Common myeloid progenitor, CD34-positive (primary cell): ENCODE results near the gene PSD.
A peak's percentile ranks its signal among the peaks of the same experiment; 100 is the strongest.
"Not testable (repeated sequence)": the region's sequence is repeated elsewhere in the genome, so short reads cannot be mapped to it uniquely, and the experiment has no call there.

Experiments
- CTCF ChIA-PET: fragments of 350-600 bp; sonication (Branson Sonifier 250); formaldehyde crosslinking; loops from one replicate; lab custom pipeline; 2021; ENCODE audit warnings: antibody characterized with exemption; lab: Charles Lee
- POLR2A ChIA-PET: fragments of 350-600 bp; sonication (Branson Sonifier 250); formaldehyde crosslinking; loops from one replicate; lab custom pipeline; 2021; ENCODE audit warnings: antibody characterized with exemption; lab: Charles Lee
- DNase-seq, 3 donors: peaks; one replicate each; pipeline versions ENCODE4 v3.0.0 to v3.0.0-alpha.2; 2013
- H3K27ac ChIP-seq, 2 experiments: 1 replicate in 1 of 2; 2 replicates in 1 of 2; pipeline ENCODE4 v1.7.0; 2013; ENCODE audit warnings: inconsistent platforms in 2 of 2, low read length in 2 of 2, mild to moderate bottlenecking in 2 of 2, low read depth in 1 of 2, moderate library complexity in 1 of 2; ENCODE audit not compliant: severe bottlenecking in 2 of 2, insufficient read depth in 1 of 2, poor library complexity in 1 of 2
- H3K27me3 ChIP-seq, 5 experiments: replicated peaks in 2 of 5; 1 replicate in 3 of 5; 2 replicates in 2 of 5; pipeline versions ENCODE4 v1.6.1 to v1.7.0; 2013; ENCODE audit warnings: low read length in 4 of 5, mild to moderate bottlenecking in 2 of 5, moderate library complexity in 2 of 5, inconsistent platforms in 1 of 5; ENCODE audit not compliant: insufficient read depth in 5 of 5, control insufficient read depth in 4 of 5
- H3K36me3 ChIP-seq, 4 experiments: 1 replicate in 2 of 4; 2 replicates in 2 of 4; pipeline versions ENCODE4 v1.6.1 to v1.7.0; 2013; ENCODE audit warnings: low read length in 3 of 4, control low read depth in 1 of 4, mild to moderate bottlenecking in 1 of 4; ENCODE audit not compliant: control insufficient read depth in 4 of 4, insufficient read depth in 4 of 4
- H3K4me1 ChIP-seq, 4 experiments: 1 replicate in 3 of 4; 2 replicates in 1 of 4; pipeline versions ENCODE4 v1.6.1 to v1.7.1; 2013; ENCODE audit warnings: low read length in 3 of 4, mild to moderate bottlenecking in 3 of 4, control low read depth in 1 of 4, inconsistent platforms in 1 of 4, moderate library complexity in 1 of 4; ENCODE audit not compliant: control insufficient read depth in 4 of 4, insufficient read depth in 4 of 4; ENCODE audit errors: control extremely low read depth in 1 of 4
- H3K4me3 ChIP-seq, 7 experiments: 1 replicate in 4 of 7; 2 replicates in 3 of 7; pipeline versions ENCODE4 v1.5.1 to v1.7.0; 2013; ENCODE audit warnings: mild to moderate bottlenecking in 7 of 7, low read length in 6 of 7, moderate library complexity in 6 of 7, inconsistent platforms in 2 of 7, low read depth in 2 of 7, control low read depth in 1 of 7; ENCODE audit not compliant: insufficient read depth in 4 of 7, control insufficient read depth in 1 of 7; ENCODE audit errors: extremely low read depth in 1 of 7
- H3K9me3 ChIP-seq, 5 experiments: 1 replicate in 4 of 5; 2 replicates in 1 of 5; pipeline versions ENCODE4 v1.6.1 to v1.7.1; 2013; ENCODE audit warnings: low read length in 4 of 5, mild to moderate bottlenecking in 2 of 5, inconsistent platforms in 1 of 5, low read depth in 1 of 5, moderate library complexity in 1 of 5; ENCODE audit not compliant: control insufficient read depth in 4 of 5, insufficient read depth in 2 of 5; ENCODE audit errors: control extremely low read depth in 1 of 5
- WGBS: methylation state at CpG from one replicate; pipeline ENCODE4 v1.1.5; 2013; ENCODE audit not compliant: insufficient coverage; 5-methylcytosine and 5-hydroxymethylcytosine counted together

PSD gene

GRCh38 chr10:102461187-102462054 lies 42.8 kb upstream of the PSD start:
- ChIA-PET POLR2A (interaction anchor here (1.0 kb wide), 1 partner anchor 42 kb away, joined by 3 read pairs; the partner anchor contains the start of gene SUFU), CTCF (interaction anchor here (1.0 to 4.9 kb wide), 9 partner anchors 11 to 241 kb away, joined by 3 to 23 read pairs (median 5); partner anchors contain the start of genes C10orf95 and CUEDC2)
- H3K9me3 ChIP-seq = no peaks in the 10 kb centered on the region
- peaks cover 0 to 23% (median 15%) of the 10 kb centered on the region in 4 experiments for H3K4me1 ChIP-seq
- WGBS = 2% methylated on average over 39 of the region's 54 CpGs
- H3K27me3 ChIP-seq = peaks cover 0 to 18% (median 0%) of the 10 kb centered on the region in 5 experiments
- peak overlapping the region; percentile 49 to 83 (median 68) for H3K4me3 ChIP-seq
- DNase-seq = peak; percentile 84 to 91 (median 89)
- peaks cover 0 to 3% (median 3%) of the 10 kb centered on the region in 4 experiments for H3K36me3 ChIP-seq
- peak overlapping the region in 1 of 2 experiments; percentile 58 for H3K27ac ChIP-seq

GRCh38 chr10:102460836-102461186 lies 42.2 kb upstream of the PSD start:
- H3K27ac ChIP-seq = no peak overlapping the region
- H3K36me3 ChIP-seq = peaks cover 0 to 9% (median 5%) of the 10 kb centered on the region in 4 experiments
- WGBS = 20% methylated on average over 8 of the region's 8 CpGs
- DNase-seq = no peak
- peak overlapping the region; percentile 49 to 83 (median 68) for H3K4me3 ChIP-seq
- peaks cover 0 to 23% (median 15%) of the 10 kb centered on the region in 4 experiments for H3K4me1 ChIP-seq
- CTCF ChIA-PET = interaction anchor here (0.7 to 4.9 kb wide), 6 partner anchors 9 to 241 kb away, joined by 3 to 23 read pairs (median 4); partner anchors contain the start of gene C10orf95
- peaks cover 0 to 18% (median 0%) of the 10 kb centered on the region in 5 experiments for H3K27me3 ChIP-seq
- POLR2A ChIA-PET = interaction anchor here (1.0 to 1.2 kb wide), 2 partner anchors 10 to 43 kb away, joined by 3 to 6 read pairs; partner anchors contain the start of genes C10orf95 and SUFU
- H3K9me3 ChIP-seq = no peaks in the 10 kb centered on the region

GRCh38 chr10:102458656-102459055 lies 40.1 kb upstream of the PSD start:
- WGBS = no CpG with 5 or more reads among the region's 4 CpGs
- ChIA-PET POLR2A (no interaction called here), CTCF (no interaction called here)
- peaks cover 3 to 16% (median 8%) of the 10 kb centered on the region in 4 experiments for H3K36me3 ChIP-seq
- H3K9me3 ChIP-seq = no peaks in the 10 kb centered on the region
- peaks cover 0 to 15% (median 0%) of the 10 kb centered on the region in 5 experiments for H3K27me3 ChIP-seq
- H3K27ac ChIP-seq = no peak overlapping the region
- no peak for DNase-seq
- H3K4me1 ChIP-seq = peaks cover 0 to 25% (median 15%) of the 10 kb centered on the region in 4 experiments
- H3K4me3 ChIP-seq = no peak overlapping the region

GRCh38 chr10:102457591-102458150 lies 39.1 kb upstream of the PSD start:
- peaks cover 0 to 7% (median 0%) of the 10 kb centered on the region in 5 experiments for H3K27me3 ChIP-seq
- no peaks in the 10 kb centered on the region for H3K9me3 ChIP-seq
- no peak overlapping the region for H3K4me3 ChIP-seq
- H3K4me1 ChIP-seq = peaks cover 0 to 27% (median 17%) of the 10 kb centered on the region in 4 experiments
- CTCF ChIA-PET = interaction anchor here (2.1 to 3.2 kb wide), 3 partner anchors 22 to 35 kb away, joined by 5 to 9 read pairs (median 6); partner anchors contain the start of gene CUEDC2
- POLR2A ChIA-PET = no interaction called here
- 100% methylated on average over 7 of the region's 9 CpGs for WGBS
- DNase-seq = no peak
- no peak overlapping the region for H3K27ac ChIP-seq
- H3K36me3 ChIP-seq = peaks cover 4 to 24% (median 13%) of the 10 kb centered on the region in 4 experiments

- CTCF ChIA-PET = interaction anchor here (0.5 to 3.2 kb wide), 5 partner anchors 21 to 36 kb away, joined by 3 to 9 read pairs (median 5); partner anchors contain the start of gene CUEDC2
- peaks cover 6 to 30% (median 16%) of the 10 kb centered on the region in 4 experiments for H3K36me3 ChIP-seq
- no peak overlapping the region for H3K4me3 ChIP-seq
- DNase-seq = no peak
- WGBS = 87% methylated on average over 6 of the region's 7 CpGs
- H3K9me3 ChIP-seq = no peaks in the 10 kb centered on the region
- POLR2A ChIA-PET = no interaction called here
- no peak overlapping the region for H3K27ac ChIP-seq
- no peaks in the 10 kb centered on the region for H3K27me3 ChIP-seq
- peaks cover 6 to 26% (median 15%) of the 10 kb centered on the region in 4 experiments for H3K4me1 ChIP-seq
Observed at GRCh38 chr10:102455893-102456471, 37.4 kb upstream of the PSD start.

GRCh38 chr10:102454662-102455487 lies 36.3 kb upstream of the PSD start:
- DNase-seq = not testable (repeated sequence)
- CTCF ChIA-PET = interaction anchor here (3.2 kb wide), 1 partner anchor 25 kb away, joined by 9 read pairs; no protein-coding TSS in a partner anchor

More at GRCh38 chr10:102454662-102455487, 36.3 kb upstream of the PSD start:
- 88% methylated on average over 8 of the region's 13 CpGs for WGBS
- POLR2A ChIA-PET, H3K27ac ChIP-seq, H3K27me3 ChIP-seq, H3K9me3 ChIP-seq, H3K4me3 ChIP-seq: not testable (repeated sequence)
- Histone ChIP-seq H3K36me3 (peaks cover 6 to 30% (median 16%) of the 10 kb centered on the region in 4 experiments), H3K4me1 (peaks cover 6 to 28% (median 16%) of the 10 kb centered on the region in 4 experiments)
